T follicular helper cell (primary cell): ENCODE measurements around the gene ATF5.

Source experiments
- DNase-seq: peaks from one replicate; pipeline ENCODE4 v3.0.0-alpha.2; 2020; ENCODE audit warnings: low read depth

The ATF5 gene

DNA sequence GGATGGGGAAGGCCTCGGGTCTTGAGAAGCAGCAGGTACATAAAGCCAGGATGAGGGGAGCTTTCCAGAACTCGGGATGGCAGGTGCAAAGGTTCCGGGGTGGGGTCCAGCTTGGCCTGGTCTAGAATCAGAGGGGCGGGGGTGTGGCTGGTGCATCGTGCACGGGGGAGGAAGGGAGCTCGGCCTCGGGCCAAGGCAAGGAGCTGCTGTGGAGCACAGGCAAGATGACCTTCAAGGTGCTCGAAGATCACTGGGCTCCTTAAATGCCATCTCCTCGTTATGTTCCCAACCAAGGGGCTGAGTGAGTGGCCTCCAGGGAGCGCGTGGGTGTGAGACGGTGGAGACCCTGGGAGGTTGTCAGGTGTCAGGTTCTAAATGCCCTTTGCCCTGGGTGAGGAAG lies 48.1 kb downstream of the ATF5 start:
- no peak for DNase-seq

DNA sequence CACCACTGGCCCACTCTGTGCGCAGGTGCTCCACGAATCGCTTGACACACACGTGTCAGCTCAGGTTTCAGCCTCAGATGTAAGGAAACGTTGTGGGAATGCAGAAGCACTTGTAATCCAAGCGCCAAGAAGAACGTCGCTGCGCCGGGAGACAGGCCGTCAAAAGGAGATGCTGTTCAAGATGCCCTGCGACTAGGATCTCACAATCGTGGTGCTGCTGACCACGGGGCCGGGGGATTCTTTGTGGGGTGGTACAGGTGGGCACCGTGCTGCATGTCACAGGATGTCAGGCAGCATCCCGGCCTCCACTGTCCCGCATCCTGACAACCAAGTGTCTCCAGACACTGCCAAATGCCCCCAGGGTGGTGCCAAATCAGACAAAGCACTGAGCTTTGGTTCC lies 48.9 kb downstream of the ATF5 start:
- DNase-seq = no peak

DNA sequence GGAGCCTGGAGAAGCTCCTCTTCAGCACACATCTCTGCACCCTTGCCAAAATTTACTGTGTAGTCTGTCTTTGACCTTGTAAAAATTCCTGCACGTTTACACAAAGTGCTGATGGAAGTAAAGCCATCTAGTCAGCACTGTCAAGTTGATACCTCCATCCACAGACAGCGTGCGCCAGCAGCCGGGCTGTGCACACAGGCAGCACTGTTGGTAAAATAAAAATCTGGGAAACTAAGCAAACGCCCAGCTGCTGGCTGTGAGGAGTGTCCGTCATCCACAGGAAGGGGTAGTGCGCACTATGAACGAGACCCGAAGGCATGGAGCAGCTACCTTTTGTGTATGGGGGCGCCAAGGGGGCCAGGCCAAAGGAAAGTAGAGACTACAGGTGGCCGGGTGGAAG lies 49.3 kb downstream of the ATF5 start:
- DNase-seq = no peak

DNA sequence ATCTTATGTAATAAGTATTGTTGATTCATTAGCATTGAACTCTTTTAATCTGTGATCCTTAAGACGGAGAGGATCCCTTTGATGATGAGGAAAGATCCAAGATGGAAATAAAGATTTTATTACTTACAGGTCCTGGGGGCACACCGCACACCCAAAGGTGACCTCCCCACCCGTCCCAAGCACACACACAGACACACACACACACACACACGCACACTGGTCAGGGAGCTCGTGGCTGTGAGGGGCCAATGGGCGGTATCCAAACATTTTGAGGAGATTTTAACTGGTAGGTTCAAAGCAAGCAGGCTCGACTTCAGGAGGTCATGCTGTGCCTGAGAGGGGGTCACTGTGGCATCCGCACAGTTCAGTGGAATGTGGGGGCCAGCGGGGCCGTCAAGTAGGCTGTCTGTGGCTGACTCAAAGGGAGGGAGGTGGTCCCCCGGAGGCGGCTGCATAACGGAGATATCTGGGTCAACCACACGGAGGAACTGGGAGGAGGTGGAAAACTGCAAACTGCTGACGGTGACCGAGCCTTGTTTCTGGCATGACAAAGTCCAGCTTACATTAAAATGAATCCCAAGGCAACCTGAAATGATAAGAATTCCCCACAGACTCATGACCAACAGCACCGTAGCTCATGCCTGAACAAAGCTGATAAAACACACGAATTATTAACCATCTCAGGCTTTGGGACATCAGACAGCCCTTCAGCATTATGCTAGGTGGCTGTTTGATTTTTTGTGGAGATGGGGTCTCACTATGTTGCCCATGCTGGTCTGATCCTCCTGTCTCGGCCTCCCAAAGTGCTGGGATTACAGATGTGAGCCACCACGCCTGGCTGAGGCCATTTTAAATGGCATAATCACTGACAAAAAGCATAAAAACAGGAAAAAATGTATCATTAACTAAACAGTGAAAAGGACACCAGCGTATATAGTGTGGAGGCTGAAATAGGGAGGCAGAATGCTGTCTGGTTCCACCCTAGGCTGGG lies 52.9 kb downstream of the ATF5 start:
- no peak for DNase-seq
